Ishikawa (cell line): ENCODE results near the gene PRCC.

ENCODE experiments used
- CEBPB ChIP-seq: IDR thresholded peaks from 2 replicates; pipeline ENCODE4 v1.6.1; 2012
- CREB1 ChIP-seq: IDR thresholded peaks from 2 replicates; pipeline ENCODE4 v1.6.1; 2012; ENCODE audit warnings: low read depth
- EGR1 ChIP-seq: IDR thresholded peaks from 2 replicates; pipeline ENCODE4 v1.6.1; 2012
- EP300 ChIP-seq: IDR thresholded peaks from 2 replicates; pipeline ENCODE4 v1.6.1; 2012; ENCODE audit warnings: borderline replicate concordance
- FOXM1 ChIP-seq: IDR thresholded peaks from 2 replicates; pipeline ENCODE4 v1.6.1; 2012; ENCODE audit warnings: low read depth, borderline replicate concordance
- NFIC ChIP-seq: IDR thresholded peaks from 2 replicates; pipeline ENCODE4 v1.6.1; 2012
- RAD21 ChIP-seq: IDR thresholded peaks from 2 replicates; pipeline ENCODE4 v1.6.1; 2012; ENCODE audit warnings: low read depth
- REST ChIP-seq: IDR thresholded peaks from 2 replicates; pipeline ENCODE4 v1.6.1; 2012; ENCODE audit warnings: low read depth, mild to moderate bottlenecking
- TAF1 ChIP-seq: IDR thresholded peaks from 2 replicates; pipeline ENCODE4 v1.6.1; 2012; ENCODE audit warnings: low read depth, mild to moderate bottlenecking
- TCF12 ChIP-seq: IDR thresholded peaks from 2 replicates; pipeline ENCODE4 v1.6.1; 2012; ENCODE audit warnings: low read depth
- TEAD4 ChIP-seq: IDR thresholded peaks from 2 replicates; pipeline ENCODE4 v1.6.1; 2012
- USF1 ChIP-seq: IDR thresholded peaks from 2 replicates; pipeline ENCODE4 v1.6.1; 2012
- YY1 ChIP-seq: IDR thresholded peaks from 2 replicates; pipeline ENCODE4 v1.6.1; 2012; ENCODE audit warnings: low read depth
- ZBTB7A ChIP-seq: IDR thresholded peaks from 2 replicates; pipeline ENCODE4 v1.6.1; 2012; ENCODE audit warnings: low read depth
- TF ChIP-seq, protein P1 (sequence below): IDR thresholded peaks from 2 replicates; pipeline ENCODE4 v1.6.1; 2012

PRCC gene

GRCh38 chr1:156745881-156746280, 21.5 kb upstream of the PRCC start:
- TF ChIP-seq CEBPB (no peak), ZBTB7A (no peak), TAF1 (no peak), TCF12 (no peak), CREB1 (no peak), RAD21 (no peak)

GRCh38 chr1:156746406-156746727, 21.0 kb upstream of the PRCC start:
- TF ChIP-seq CREB1 = no peak
- peak; percentile 78 for TF ChIP-seq USF1
- no peak for TF ChIP-seq YY1

GRCh38 chr1:156746728-156747631, 20.4 kb upstream of the PRCC start:
- TF ChIP-seq TEAD4 = peak; percentile 63
- no peak for TF ChIP-seq CEBPB
- peak; percentile 86 for TF ChIP-seq YY1
- no peak for TF ChIP-seq USF1
- TF ChIP-seq ZBTB7A = peak; percentile 80; the same call in 1 of the 2 replicates
- peak; percentile 39; the same call in 1 of the 2 replicates for TF ChIP-seq EP300
- no peak for TF ChIP-seq CREB1
- 0 out of 2 replicates have a peak, but pooled peaks have one; percentile 26 for TF ChIP-seq FOXM1
- peak; percentile 87 for TF ChIP-seq TCF12
- TF ChIP-seq RAD21 = no peak
- peak; percentile 63; the same call in 1 of the 2 replicates for TF ChIP-seq EGR1
- no peak for TF ChIP-seq TAF1
- TF ChIP-seq REST = no peak
- TF ChIP-seq, protein P1, sequence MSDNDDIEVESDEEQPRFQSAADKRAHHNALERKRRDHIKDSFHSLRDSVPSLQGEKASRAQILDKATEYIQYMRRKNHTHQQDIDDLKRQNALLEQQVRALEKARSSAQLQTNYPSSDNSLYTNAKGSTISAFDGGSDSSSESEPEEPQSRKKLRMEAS = peak; percentile 12; the same call in 1 of the 2 replicates
- TF ChIP-seq NFIC = peak; percentile 27; the same call in 1 of the 2 replicates

DNA sequence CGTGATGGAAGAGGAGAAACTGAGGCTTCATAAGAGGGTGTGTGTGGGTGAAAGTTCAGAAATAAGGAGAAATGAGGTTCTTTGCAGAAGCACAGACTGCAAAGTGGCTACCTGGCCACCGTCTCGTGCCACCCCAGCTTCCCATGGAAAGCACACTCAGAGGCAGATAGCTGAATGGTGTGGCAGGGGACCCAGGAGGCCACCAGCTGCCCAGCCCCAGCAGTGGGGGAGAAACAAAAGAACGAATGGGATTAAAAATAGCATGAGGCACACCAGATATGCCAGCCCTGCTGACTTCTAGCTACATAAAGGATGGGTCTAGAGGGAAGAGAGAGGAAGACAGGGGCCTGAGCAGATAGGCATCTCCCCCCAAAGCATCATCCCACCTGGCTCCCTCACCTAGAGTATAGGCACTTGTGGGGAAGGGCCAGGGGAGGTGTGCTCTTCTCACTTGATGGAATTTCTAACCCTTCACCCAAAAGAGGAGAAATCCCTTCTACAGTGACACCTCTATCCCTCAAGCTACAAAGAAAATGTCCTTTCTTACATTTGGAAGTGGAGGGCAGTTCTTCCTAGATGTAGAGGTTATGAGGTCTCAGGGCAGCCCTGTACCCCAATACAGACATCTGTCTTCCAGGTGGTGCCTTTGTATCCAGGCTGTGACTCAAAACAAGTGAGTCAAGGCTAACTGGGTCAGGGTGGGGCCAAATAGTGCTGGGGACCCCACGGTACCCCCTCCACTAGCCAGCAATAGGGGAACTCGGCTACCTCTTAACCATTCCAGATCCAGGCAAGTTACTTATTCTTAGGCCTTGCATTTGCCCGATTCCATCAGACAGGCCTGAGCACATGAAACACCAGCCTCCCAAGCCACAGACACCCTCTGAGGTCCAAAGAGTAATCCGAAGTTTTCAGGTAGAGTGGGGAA, 19.3 kb upstream of the PRCC start:
- TF ChIP-seq USF1 = no peak
- no peak for TF ChIP-seq NFIC
- no peak for TF ChIP-seq ZBTB7A
- TF ChIP-seq CREB1 = no peak

DNA sequence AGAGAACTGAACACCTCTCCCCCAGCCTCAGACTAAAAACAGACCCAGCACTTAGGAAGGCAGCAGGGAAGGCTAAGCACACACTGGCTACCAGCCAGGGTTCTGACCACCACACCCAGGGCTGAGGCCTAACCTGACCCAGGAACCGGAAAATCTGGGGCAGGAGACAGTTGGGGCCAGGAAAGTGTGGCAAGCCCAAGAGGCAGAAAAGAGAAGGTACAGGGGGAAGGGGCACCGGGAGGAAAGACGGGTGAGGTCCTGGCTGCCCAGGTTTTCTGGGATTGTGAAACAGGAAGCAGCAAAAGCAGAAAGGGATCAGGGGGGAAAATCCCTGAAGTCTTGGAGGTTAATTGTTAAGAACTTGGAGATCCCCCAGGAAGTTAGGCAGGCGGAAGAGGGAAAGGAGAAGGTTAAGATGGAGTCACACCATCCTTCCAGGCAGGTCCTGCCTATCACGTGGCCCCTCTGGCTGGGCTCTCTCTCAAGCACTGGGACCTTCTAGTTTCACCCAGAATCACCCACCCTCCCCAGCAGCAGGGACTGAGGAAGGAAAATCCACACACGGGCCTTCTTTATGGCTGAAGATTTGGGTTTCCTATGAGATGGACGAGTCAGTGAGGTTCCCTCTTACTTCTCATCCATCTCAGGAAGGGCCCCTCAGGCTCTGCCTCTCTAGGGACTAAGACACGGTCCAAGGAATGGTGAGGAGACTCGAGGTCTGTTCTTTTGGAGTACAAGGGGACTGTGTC, 18.5 kb upstream of the PRCC start:
- TF ChIP-seq TAF1 (no peak), REST (no peak), NFIC (peak; percentile 60), USF1 (peak; percentile 82), CEBPB (0 out of 2 replicates have a peak, but pooled peaks have one; percentile 1), EP300 (no peak), TEAD4 (no peak)
- TF ChIP-seq, protein P1 = peak; percentile 33; the same call in 1 of the 2 replicates
